ENCODE measurements around the gene TVP23C. TPM values are rescaled to one million over a fixed set of nuclear protein-coding genes. Genes with fewer than 3 reads are reported as not detected.

The TVP23C gene
- total RNA-seq, 1 experiment from 2014 or later, result 14.1 TPM

DNA sequence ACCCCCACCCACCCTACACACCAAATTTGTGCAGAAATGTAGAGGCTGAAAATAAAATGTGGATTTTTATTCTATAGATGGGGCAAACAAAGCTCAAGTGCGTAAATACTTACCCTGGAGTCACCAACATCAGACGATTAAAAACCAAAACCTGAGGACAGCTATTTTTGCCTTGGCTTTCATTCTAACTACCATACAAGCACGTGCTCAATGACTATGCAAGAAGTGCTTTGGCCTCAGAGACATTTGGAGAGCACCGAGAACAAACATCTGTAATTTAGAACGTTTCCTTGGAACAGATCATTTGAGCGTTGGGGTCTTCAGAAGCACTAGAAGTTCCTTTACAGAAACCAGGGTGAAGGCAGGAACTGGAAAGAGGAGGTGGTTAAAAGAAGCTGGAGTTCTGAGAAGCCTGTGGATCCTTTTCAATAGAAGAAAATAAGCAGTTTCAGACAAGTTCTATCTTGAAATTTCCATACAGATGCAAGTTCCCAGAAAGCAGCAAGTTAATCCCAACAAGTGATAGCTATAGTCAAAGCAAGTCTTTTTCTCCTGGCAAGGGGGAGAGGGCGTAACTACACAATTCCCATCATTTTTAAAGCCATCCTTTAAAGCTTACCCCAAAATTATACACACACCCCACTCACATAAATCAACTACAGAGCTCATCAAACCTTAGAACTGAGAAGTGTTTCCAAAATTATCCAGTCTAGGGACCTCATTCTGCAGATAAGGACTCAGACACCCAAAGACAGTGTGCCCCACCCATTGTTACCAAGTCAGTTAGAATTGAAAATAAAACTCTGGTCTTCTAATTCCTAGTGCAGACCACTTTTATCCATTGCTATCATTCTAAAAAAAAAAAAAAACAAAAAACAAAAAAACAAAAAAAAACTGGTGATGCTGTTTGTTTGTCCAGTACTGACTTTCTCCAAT is 66.3 kb downstream of the TVP23C start:
- RAD21 ChIA-PET (ENCODE audit: low non-redundant PET in 1 of 2, low total read pairs in 2 of 2, uncharacterized antibody in 2 of 2, unreplicated experiment in 2 of 2), result no interaction called here
- intact Hi-C loops (cut with micrococcal nuclease), result no loop called here
- no TSS peak for BruUV-seq (replicated peaks)
- TF ChIP-seq YY1 (IDR thresholded peaks at IDR 0.05; ENCODE audit: extremely low read depth, insufficient replicate concordance, low read depth, low read length), result no peak
- TF ChIP-seq, protein P1, sequence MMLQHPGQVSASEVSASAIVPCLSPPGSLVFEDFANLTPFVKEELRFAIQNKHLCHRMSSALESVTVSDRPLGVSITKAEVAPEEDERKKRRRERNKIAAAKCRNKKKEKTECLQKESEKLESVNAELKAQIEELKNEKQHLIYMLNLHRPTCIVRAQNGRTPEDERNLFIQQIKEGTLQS (IDR thresholded peaks at IDR 0.05), result no peak
- TF ChIP-seq, protein P2, sequence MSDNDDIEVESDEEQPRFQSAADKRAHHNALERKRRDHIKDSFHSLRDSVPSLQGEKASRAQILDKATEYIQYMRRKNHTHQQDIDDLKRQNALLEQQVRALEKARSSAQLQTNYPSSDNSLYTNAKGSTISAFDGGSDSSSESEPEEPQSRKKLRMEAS (IDR thresholded peaks at IDR 0.05), result no peak
- Histone ChIP-seq H3K4me2 (ENCODE audit: low read length) (no peak overlapping the region), H3K27me3 (ENCODE audit: insufficient read depth, low read length) (no peaks in the 10 kb centered on the region), H3K9me3 (ENCODE audit: control insufficient read depth in 1 of 2, insufficient read depth in 1 of 2, low read depth in 1 of 2, low read length in 2 of 2) (no peaks in the 10 kb centered on the region), H3K9ac (ENCODE audit: low read length) (no peak overlapping the region), H4K20me1 (ENCODE audit: insufficient read depth) (no peaks in the 10 kb centered on the region), H3K36me3 (ENCODE audit: control insufficient read depth in 1 of 2, insufficient read depth in 2 of 2, low read length in 2 of 2) (no peaks in the 10 kb centered on the region), H3K27ac (ENCODE audit: low read depth, low read length) (no peak overlapping the region), H3K9me2 (ENCODE audit: insufficient read depth) (no peaks in the 10 kb centered on the region), H3K4me3 (replicated peaks in 1 of 2; ENCODE audit: low read depth in 1 of 2, low read length in 2 of 2) (no peak overlapping the region), H2AFZ (ENCODE audit: low read depth, low read length, poor library complexity, severe bottlenecking) (no peak overlapping the region), H3K79me2 (ENCODE audit: insufficient read depth, low read length) (no peaks in the 10 kb centered on the region), H3K4me1 (ENCODE audit: control insufficient read depth in 1 of 2, insufficient read depth in 2 of 2, low read length in 2 of 2) (no peaks in the 10 kb centered on the region)
- DNase-seq (ENCODE audit: low read depth, low spot score), result no peak
- POLR2A ChIA-PET, result no interaction called here
- ATAC-seq, result no peak
- CTCF ChIA-PET, result no interaction called here

DNA sequence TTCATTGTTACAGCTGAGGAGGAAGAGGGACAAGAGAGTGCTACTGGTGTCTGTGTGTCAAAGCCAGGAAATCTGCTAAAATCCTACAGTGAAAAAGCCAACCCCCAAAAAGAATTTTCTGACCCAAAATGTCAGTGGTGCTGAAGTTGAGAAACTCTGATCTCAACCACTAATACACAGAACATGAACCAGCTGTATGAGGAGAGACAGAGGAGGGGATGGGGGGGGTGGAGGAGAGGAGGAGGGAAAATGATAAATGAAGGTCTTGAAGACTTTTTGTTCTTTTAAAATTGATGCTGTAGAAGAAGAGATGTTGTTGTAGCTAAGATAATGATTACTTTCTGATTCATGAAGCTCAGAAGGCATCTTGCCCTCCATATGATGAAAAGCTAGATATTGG is 68.5 kb downstream of the TVP23C start:
- Histone ChIP-seq H2AFZ (ENCODE audit: low read depth, low read length, poor library complexity, severe bottlenecking) (no peak overlapping the region), H3K9me3 (ENCODE audit: control insufficient read depth in 1 of 2, insufficient read depth in 1 of 2, low read depth in 1 of 2, low read length in 2 of 2) (no peaks in the 10 kb centered on the region), H3K9ac (ENCODE audit: low read length) (no peak overlapping the region), H3K27ac (ENCODE audit: low read depth, low read length) (no peak overlapping the region), H3K36me3 (ENCODE audit: control insufficient read depth in 1 of 2, insufficient read depth in 2 of 2, low read length in 2 of 2) (no peaks in the 10 kb centered on the region), H3K4me1 (ENCODE audit: control insufficient read depth in 1 of 2, insufficient read depth in 2 of 2, low read length in 2 of 2) (peaks cover 0 to 18% of the 10 kb centered on the region in 2 experiments; a peak in 3 of 4 replicates), H3K4me2 (ENCODE audit: low read length) (no peak overlapping the region), H3K9me2 (ENCODE audit: insufficient read depth) (no peaks in the 10 kb centered on the region), H3K27me3 (ENCODE audit: insufficient read depth, low read length) (no peaks in the 10 kb centered on the region), H3K4me3 (replicated peaks in 1 of 2; ENCODE audit: low read depth in 1 of 2, low read length in 2 of 2) (no peak overlapping the region), H3K79me2 (ENCODE audit: insufficient read depth, low read length) (no peaks in the 10 kb centered on the region), H4K20me1 (ENCODE audit: insufficient read depth) (no peaks in the 10 kb centered on the region)
- intact Hi-C loops (cut with micrococcal nuclease), result no loop called here
- DNase-seq (ENCODE audit: low read depth, low spot score) (no peak), ATAC-seq (no peak)
- POLR2A ChIA-PET, result no interaction called here
- CTCF ChIA-PET, result interaction anchor here (1.0 kb wide), 1 partner anchor 8 kb away, joined by 7 read pairs; no protein-coding TSS in a partner anchor
- no TSS peak for BruUV-seq (replicated peaks)
- TF ChIP-seq EZH2 (IDR thresholded peaks at IDR 0.05) (no peak), RAD21 (IDR thresholded peaks at IDR 0.05; ENCODE audit: low read depth) (no peak), CEBPB (IDR thresholded peaks at IDR 0.05; ENCODE audit: low read depth) (no peak), POLR2A (IDR thresholded peaks at IDR 0.05; ENCODE audit: borderline replicate concordance, extremely low read depth, insufficient read depth, insufficient read length) (no peak), CBX3 (IDR thresholded peaks at IDR 0.05; ENCODE audit: low read depth) (no peak), ZFX (IDR thresholded peaks at IDR 0.05) (no peak), ZNF274 (IDR thresholded peaks at IDR 0.05; ENCODE audit: low read depth, low read length) (no peak), YY1 (IDR thresholded peaks at IDR 0.05; ENCODE audit: extremely low read depth, insufficient replicate concordance, low read depth, low read length) (no peak), EZH2phosphoT487 (IDR thresholded peaks at IDR 0.05; ENCODE audit: borderline replicate concordance) (no peak), SP1 (IDR thresholded peaks at IDR 0.05; ENCODE audit: low read depth) (no peak), POLR2AphosphoS5 (IDR thresholded peaks at IDR 0.05; ENCODE audit: low read depth, low read length) (no peak), EGR1 (IDR thresholded peaks at IDR 0.05; ENCODE audit: low read depth) (no peak), FOSL1 (IDR thresholded peaks at IDR 0.05; ENCODE audit: low read depth) (no peak)
- TF ChIP-seq, protein P2 (IDR thresholded peaks at IDR 0.05), result no peak
- RAD21 ChIA-PET (ENCODE audit: low non-redundant PET in 1 of 2, low total read pairs in 2 of 2, uncharacterized antibody in 2 of 2, unreplicated experiment in 2 of 2), result interaction anchor here in 1 of 2 experiments (0.7 kb wide), 1 partner anchor 8 kb away, joined by 4 read pairs; no protein-coding TSS in a partner anchor

Measured in HCT116 (cell line).